Activated T-cell treated with anti-CD3 and anti-CD28 coated beads, Interleukin-2, amount 50 U/mL, for 4 hours (primary cell): ENCODE data around the gene MYCBP2. TPM values are rescaled to one million over a fixed set of nuclear protein-coding genes. Genes with fewer than 3 reads are reported as not detected.
"Not testable (repeated sequence)": the region's sequence is repeated elsewhere in the genome, so short reads cannot be mapped to it uniquely, and the experiment has no call there.

Experiments
- ATAC-seq, 2 donors: fragments of 200-7000 bp; cut with Tn5 transposase; one replicate each; pipeline ENCODE4 v1.10.0; 2021
- DNase-seq: peaks from one replicate; pipeline ENCODE4 v3.0.0-alpha.2; 2020
- H3K27me3 Mint-ChIP-seq: one replicate; pipeline ENCODE4 v1.8.0; 2021; ENCODE audit warnings: low read depth, mixed read lengths
- H3K36me3 Mint-ChIP-seq: one replicate; pipeline ENCODE4 v1.8.0; 2022; ENCODE audit warnings: mixed read lengths; ENCODE audit not compliant: insufficient read depth
- H3K4me1 Mint-ChIP-seq: one replicate; pipeline ENCODE4 v1.8.0; 2021; ENCODE audit warnings: low read depth, mixed read lengths
- H3K4me3 Mint-ChIP-seq: one replicate; pipeline ENCODE4 v1.8.0; 2021; ENCODE audit warnings: mild to moderate bottlenecking, moderate library complexity, mixed read lengths
- H3K9me3 Mint-ChIP-seq: one replicate; pipeline ENCODE4 v1.8.0; 2021; ENCODE audit warnings: mixed read lengths
- total RNA-seq, 3 donors: library from RNA; stranded (reverse); gene quantifications; one replicate each; pipeline ENCODE4 v1.2.1, GENCODE V29; 2021

MYCBP2 gene
- total RNA-seq, 3 donors from 2014 or later = 81.1 to 96.0 (median 88.3) TPM

- H3K4me3 Mint-ChIP-seq = no peak overlapping the region
- ATAC-seq = no peak
- DNase-seq = no peak
- peaks cover 12% of the 10 kb centered on the region for H3K36me3 Mint-ChIP-seq
- H3K9me3 Mint-ChIP-seq = peaks cover 4% of the 10 kb centered on the region
- peaks cover 69% of the 10 kb centered on the region for H3K4me1 Mint-ChIP-seq
- no peaks in the 10 kb centered on the region for H3K27me3 Mint-ChIP-seq
Observed at GRCh38 chr13:77300176-77301037, 26.5 kb downstream of the MYCBP2 start.

- ATAC-seq (no peak), DNase-seq (no peak)
- Mint-ChIP-seq H3K36me3 (peaks cover 15% of the 10 kb centered on the region), H3K27me3 (no peaks in the 10 kb centered on the region), H3K4me1 (peaks cover 64% of the 10 kb centered on the region), H3K9me3 (peaks cover 4% of the 10 kb centered on the region), H3K4me3 (no peak overlapping the region)
Observed at GRCh38 chr13:77299587-77299986, 27.3 kb downstream of the MYCBP2 start.

DNA sequence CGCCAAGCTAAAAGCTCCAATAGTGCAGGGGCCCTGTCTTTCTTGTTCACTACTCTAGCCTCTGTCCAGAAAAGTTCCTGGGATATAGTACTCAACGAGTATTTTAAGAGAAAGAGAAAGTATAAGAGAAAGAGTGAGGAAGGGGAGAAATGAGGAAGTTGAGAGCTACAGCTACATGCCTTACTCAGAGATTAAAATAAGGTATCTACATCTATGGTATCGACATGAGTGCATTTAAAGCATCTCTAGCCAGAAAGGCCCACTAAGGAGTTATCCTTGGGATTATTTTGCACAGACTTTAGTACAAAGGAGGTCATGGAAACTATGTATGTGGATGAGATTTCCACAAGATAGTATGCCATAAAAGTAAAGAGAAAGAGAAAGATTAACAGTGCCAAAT lies 28.5 kb downstream of the MYCBP2 start:
- peaks cover 56% of the 10 kb centered on the region for H3K4me1 Mint-ChIP-seq
- no peak overlapping the region for H3K4me3 Mint-ChIP-seq
- H3K27me3 Mint-ChIP-seq = no peaks in the 10 kb centered on the region
- no peak for DNase-seq
- H3K9me3 Mint-ChIP-seq = no peaks in the 10 kb centered on the region
- peaks cover 19% of the 10 kb centered on the region for H3K36me3 Mint-ChIP-seq
- ATAC-seq = no peak

DNA sequence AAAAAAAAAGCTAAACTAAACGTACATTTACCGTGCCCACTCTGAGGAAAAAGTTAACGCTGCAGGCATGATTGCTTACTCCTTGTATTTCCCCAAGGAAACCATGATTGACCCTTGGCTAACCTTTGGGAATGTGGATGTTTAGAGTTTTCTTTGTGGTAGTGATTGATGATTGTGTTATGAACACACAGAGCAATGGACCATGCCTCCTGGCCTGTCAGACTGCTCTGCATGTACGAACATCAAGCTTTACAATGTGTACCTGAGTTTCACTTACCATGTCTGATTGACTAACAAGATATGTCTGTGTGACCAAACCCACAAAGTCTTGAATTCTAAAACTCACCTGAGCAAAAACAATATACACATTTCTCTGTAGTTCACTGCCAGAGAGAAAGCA lies 35.1 kb downstream of the MYCBP2 start:
- peaks cover 52% of the 10 kb centered on the region for H3K36me3 Mint-ChIP-seq
- H3K9me3 Mint-ChIP-seq = no peaks in the 10 kb centered on the region
- H3K27me3 Mint-ChIP-seq = no peaks in the 10 kb centered on the region
- H3K4me3 Mint-ChIP-seq = no peak overlapping the region
- H3K4me1 Mint-ChIP-seq = peaks cover 38% of the 10 kb centered on the region
- ATAC-seq (no peak), DNase-seq (no peak)

DNA sequence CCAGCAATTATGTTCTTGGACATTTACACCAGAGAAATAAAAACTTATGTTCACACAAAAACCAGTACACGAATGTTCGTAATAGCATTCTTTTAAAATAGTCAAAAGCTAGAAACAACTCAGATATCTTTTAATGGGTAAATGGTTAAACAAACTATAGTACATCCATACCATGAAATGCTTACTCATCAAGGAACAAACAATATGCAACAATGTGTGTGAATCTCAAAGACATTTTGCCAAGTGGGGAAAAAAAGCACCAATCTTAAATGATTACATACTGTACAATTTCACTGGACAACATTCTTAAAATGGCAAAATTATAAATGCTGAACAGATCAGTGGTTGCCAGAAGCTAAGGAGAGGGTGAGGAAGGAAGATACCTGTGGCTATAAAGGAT lies 36.6 kb downstream of the MYCBP2 start:
- Mint-ChIP-seq H3K4me3 (no peak overlapping the region), H3K4me1 (peaks cover 34% of the 10 kb centered on the region), H3K36me3 (peaks cover 48% of the 10 kb centered on the region), H3K27me3 (no peaks in the 10 kb centered on the region), H3K9me3 (no peaks in the 10 kb centered on the region)
- DNase-seq (no peak), ATAC-seq (no peak)

GRCh38 chr13:77289851-77290250 lies 37.0 kb downstream of the MYCBP2 start:
- Mint-ChIP-seq H3K9me3 (no peaks in the 10 kb centered on the region), H3K27me3 (no peaks in the 10 kb centered on the region), H3K36me3 (peaks cover 50% of the 10 kb centered on the region), H3K4me1 (peaks cover 38% of the 10 kb centered on the region), H3K4me3 (no peak overlapping the region)
- ATAC-seq (no peak), DNase-seq (no peak)

- H3K27me3 Mint-ChIP-seq, H3K4me3 Mint-ChIP-seq, DNase-seq, H3K9me3 Mint-ChIP-seq, ATAC-seq: not testable (repeated sequence)
- Mint-ChIP-seq H3K36me3 (peaks cover 39% of the 10 kb centered on the region), H3K4me1 (peaks cover 24% of the 10 kb centered on the region)
Observed at GRCh38 chr13:77285632-77286031, 41.3 kb downstream of the MYCBP2 start.

DNA sequence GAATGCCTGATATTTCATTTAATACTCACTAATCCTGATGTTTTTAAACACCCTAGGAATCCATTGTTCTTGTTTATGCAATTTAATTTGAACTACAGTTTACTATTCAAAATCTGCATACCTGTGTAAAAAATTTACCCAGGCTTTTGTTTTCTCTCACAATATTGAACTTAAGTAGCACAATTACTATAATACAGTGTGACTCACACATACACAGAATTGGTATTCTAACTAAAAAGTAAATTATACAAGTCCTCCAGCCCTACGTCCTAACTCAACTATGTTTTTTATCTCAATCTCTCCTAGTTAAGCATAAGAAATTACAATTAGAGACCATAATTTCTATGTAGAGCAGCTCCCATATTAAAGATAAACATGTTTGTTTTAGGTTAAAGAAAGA lies 41.8 kb downstream of the MYCBP2 start:
- Mint-ChIP-seq H3K27me3 (no peaks in the 10 kb centered on the region), H3K4me1 (peaks cover 19% of the 10 kb centered on the region), H3K9me3 (no peaks in the 10 kb centered on the region), H3K36me3 (peaks cover 34% of the 10 kb centered on the region), H3K4me3 (no peak overlapping the region)
- peak in 1 of 2 donors; percentile 28 for ATAC-seq
- DNase-seq = no peak

DNA sequence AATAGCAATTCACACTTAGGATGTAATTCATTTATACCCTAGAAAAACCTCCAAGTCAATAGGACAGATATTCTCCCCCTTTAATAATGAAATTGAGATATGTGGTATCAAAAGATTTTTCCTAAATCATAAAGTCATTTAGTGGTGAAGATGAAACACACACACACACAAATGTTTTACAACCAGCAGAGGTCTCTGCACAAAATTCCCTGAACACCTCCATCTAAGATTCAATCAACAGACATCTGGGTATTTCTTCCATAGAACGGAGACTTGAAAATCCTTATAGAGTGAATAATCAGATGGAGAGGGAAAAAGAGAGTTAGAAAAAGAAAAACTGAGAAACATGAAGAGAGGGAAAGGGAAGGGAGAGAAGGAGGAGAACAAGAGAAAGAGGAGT lies 52.8 kb downstream of the MYCBP2 start:
- peaks cover 30% of the 10 kb centered on the region for H3K36me3 Mint-ChIP-seq
- H3K4me1 Mint-ChIP-seq = peaks cover 14% of the 10 kb centered on the region
- no peaks in the 10 kb centered on the region for H3K27me3 Mint-ChIP-seq
- DNase-seq (no peak), ATAC-seq (no peak)
- no peaks in the 10 kb centered on the region for H3K9me3 Mint-ChIP-seq
- H3K4me3 Mint-ChIP-seq = no peak overlapping the region

DNA sequence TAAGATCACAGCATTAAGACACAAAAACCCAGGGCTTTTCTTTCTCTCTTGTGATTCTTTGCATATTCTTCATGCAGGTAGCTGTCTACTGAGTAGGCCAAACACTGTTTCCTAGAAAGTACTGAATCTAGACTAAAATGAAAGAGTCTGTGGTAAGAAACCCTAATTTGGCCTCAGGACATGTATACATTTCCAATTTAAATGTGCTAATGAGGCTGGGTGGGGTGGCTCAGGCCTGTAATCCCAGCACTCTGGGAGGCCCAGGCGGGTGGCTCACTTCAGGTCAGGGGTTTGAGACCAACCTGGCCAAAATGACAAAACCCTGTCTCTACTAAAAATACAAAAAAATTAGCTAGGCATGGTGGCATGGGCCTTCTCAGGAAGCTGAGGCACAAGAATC lies 57.8 kb downstream of the MYCBP2 start:
- Mint-ChIP-seq H3K9me3 (no peaks in the 10 kb centered on the region), H3K4me1 (peaks cover 6% of the 10 kb centered on the region), H3K27me3 (no peaks in the 10 kb centered on the region), H3K4me3 (no peak overlapping the region), H3K36me3 (peaks cover 33% of the 10 kb centered on the region)
- no peak for DNase-seq
- no peak for ATAC-seq

- no peak overlapping the region for H3K4me3 Mint-ChIP-seq
- H3K36me3 Mint-ChIP-seq = peaks cover 29% of the 10 kb centered on the region
- ATAC-seq (no peak), DNase-seq (no peak)
- H3K9me3 Mint-ChIP-seq = no peaks in the 10 kb centered on the region
- H3K4me1 Mint-ChIP-seq = peaks cover 5% of the 10 kb centered on the region
- H3K27me3 Mint-ChIP-seq = no peaks in the 10 kb centered on the region
Observed at GRCh38 chr13:77267362-77267761, 59.5 kb downstream of the MYCBP2 start.

GRCh38 chr13:77265336-77265735 lies 61.6 kb downstream of the MYCBP2 start:
- Mint-ChIP-seq H3K4me3 (no peak overlapping the region), H3K4me1 (peaks cover 5% of the 10 kb centered on the region), H3K36me3 (peaks cover 24% of the 10 kb centered on the region), H3K27me3 (no peaks in the 10 kb centered on the region), H3K9me3 (no peaks in the 10 kb centered on the region)
- DNase-seq (no peak), ATAC-seq (no peak)

GRCh38 chr13:77262198-77262597 lies 64.7 kb downstream of the MYCBP2 start:
- Mint-ChIP-seq H3K9me3 (no peaks in the 10 kb centered on the region), H3K4me1 (peaks cover 5% of the 10 kb centered on the region), H3K4me3 (no peak overlapping the region), H3K27me3 (no peaks in the 10 kb centered on the region), H3K36me3 (peaks cover 26% of the 10 kb centered on the region)
- ATAC-seq = no peak
- no peak for DNase-seq

GRCh38 chr13:77250975-77251374 lies 75.9 kb downstream of the MYCBP2 start:
- no peak overlapping the region for H3K4me3 Mint-ChIP-seq
- H3K27me3 Mint-ChIP-seq = no peaks in the 10 kb centered on the region
- ATAC-seq (no peak), DNase-seq (no peak)
- H3K9me3 Mint-ChIP-seq = no peaks in the 10 kb centered on the region
- H3K36me3 Mint-ChIP-seq = peaks cover 53% of the 10 kb centered on the region
- peaks cover 23% of the 10 kb centered on the region for H3K4me1 Mint-ChIP-seq

DNA sequence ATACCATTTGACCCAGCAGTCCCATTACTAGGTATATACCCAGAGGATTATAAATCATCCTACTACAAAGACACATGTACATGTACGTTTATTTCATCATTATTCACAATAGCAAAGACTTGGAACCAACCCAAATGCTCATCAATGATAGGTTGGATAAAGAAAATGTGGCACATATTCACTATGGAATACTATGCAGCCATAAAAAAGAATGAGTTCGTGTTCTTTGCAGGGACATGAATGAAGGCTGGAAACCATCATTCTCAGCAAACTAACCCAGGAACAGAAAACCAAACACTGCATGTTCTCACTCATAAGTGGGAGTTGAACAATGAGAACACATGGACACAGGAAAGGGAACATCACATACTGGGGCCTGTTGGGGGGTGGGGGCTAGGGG lies 81.7 kb downstream of the MYCBP2 start:
- not testable (repeated sequence) for H3K27me3 Mint-ChIP-seq

More for the DNA sequence above, 81.7 kb downstream of the MYCBP2 start:
- peaks cover 46% of the 10 kb centered on the region for H3K36me3 Mint-ChIP-seq
- not testable (repeated sequence) for DNase-seq, H3K9me3 Mint-ChIP-seq, ATAC-seq, H3K4me3 Mint-ChIP-seq
- H3K4me1 Mint-ChIP-seq = peaks cover 14% of the 10 kb centered on the region
